HG03457 (cell line): ENCODE results near the gene OBI1.
"Not testable (repeated sequence)": the region's sequence is repeated elsewhere in the genome, so short reads cannot be mapped to it uniquely, and the experiment has no call there.

ENCODE experiments used
- ATAC-seq: cut with Tn5 transposase; IDR thresholded peaks from one replicate; pipeline ENCODE4 v1.9.1; 2021; ENCODE audit warnings: moderate number of reproducible peaks; ENCODE audit not compliant: unreplicated experiment

OBI1 gene

GRCh38 chr13:78649997-78650716 is 8.8 kb downstream of the OBI1 start:
- no peak for ATAC-seq

GRCh38 chr13:78647109-78647678 is 11.8 kb downstream of the OBI1 start:
- not testable (repeated sequence) for ATAC-seq

GRCh38 chr13:78638216-78638615 is 20.7 kb downstream of the OBI1 start:
- ATAC-seq = no peak

- ATAC-seq = no peak
Observed at GRCh38 chr13:78636495-78636894, 22.5 kb downstream of the OBI1 start.

GRCh38 chr13:78632996-78633395 is 26.0 kb downstream of the OBI1 start:
- ATAC-seq = no peak

GRCh38 chr13:78631077-78631476 is 27.9 kb downstream of the OBI1 start:
- no peak for ATAC-seq

- no peak for ATAC-seq
Observed at GRCh38 chr13:78630511-78630910, 28.4 kb downstream of the OBI1 start.

GRCh38 chr13:78625384-78625783 is 33.6 kb downstream of the OBI1 start:
- ATAC-seq = no peak

GRCh38 chr13:78623132-78623531 is 35.8 kb downstream of the OBI1 start:
- ATAC-seq = no peak

GRCh38 chr13:78620936-78621470 is 38.0 kb downstream of the OBI1 start:
- no peak for ATAC-seq

- no peak for ATAC-seq
Observed at GRCh38 chr13:78618411-78618810, 40.5 kb downstream of the OBI1 start.

- no peak for ATAC-seq
Observed at GRCh38 chr13:78611040-78611439, 47.9 kb downstream of the OBI1 start.

- no peak for ATAC-seq
Observed at GRCh38 chr13:78610381-78610883, 48.5 kb downstream of the OBI1 start.

- no peak for ATAC-seq
Observed at GRCh38 chr13:78609464-78610205, 49.3 kb downstream of the OBI1 start.

GRCh38 chr13:78608688-78609463 is 50.1 kb downstream of the OBI1 start:
- no peak for ATAC-seq

- no peak for ATAC-seq
Observed at GRCh38 chr13:78608252-78608687, 50.7 kb downstream of the OBI1 start.

GRCh38 chr13:78607409-78608251 is 51.3 kb downstream of the OBI1 start:
- no peak for ATAC-seq

- no peak for ATAC-seq
Observed at GRCh38 chr13:78606471-78607408, 52.2 kb downstream of the OBI1 start.
